T-helper 2 cell treated with Interferon-gamma antibody and Interleukin-4, amounts not matched to agents 5 μg/mL and 100 μg/mL, for 36 hours (primary cell): ENCODE results near the gene CLUH.
"Not testable (repeated sequence)": the region's sequence is repeated elsewhere in the genome, so short reads cannot be mapped to it uniquely, and the experiment has no call there.

ENCODE experiments used
- DNase-seq: peaks from one replicate; pipeline ENCODE4 v3.0.0; 2021; ENCODE audit warnings: low spot score
- H3K27ac Mint-ChIP-seq: one replicate; pipeline ENCODE4 v1.8.0; 2021; ENCODE audit warnings: mild to moderate bottlenecking, mixed read lengths
- H3K27me3 Mint-ChIP-seq: one replicate; pipeline ENCODE4 v1.8.0; 2021; ENCODE audit warnings: low read depth, mixed read lengths
- H3K36me3 Mint-ChIP-seq: one replicate; pipeline ENCODE4 v1.8.0; 2021; ENCODE audit warnings: low read depth, mixed read lengths
- H3K4me1 Mint-ChIP-seq: one replicate; pipeline ENCODE4 v1.8.0; 2021; ENCODE audit warnings: low read depth, mixed read lengths
- H3K4me3 Mint-ChIP-seq: one replicate; pipeline ENCODE4 v1.8.0; 2022; ENCODE audit warnings: mild to moderate bottlenecking, moderate library complexity, mixed read lengths
- H3K9me3 Mint-ChIP-seq: one replicate; pipeline ENCODE4 v1.8.0; 2021; ENCODE audit warnings: mixed read lengths

Gene CLUH

DNA sequence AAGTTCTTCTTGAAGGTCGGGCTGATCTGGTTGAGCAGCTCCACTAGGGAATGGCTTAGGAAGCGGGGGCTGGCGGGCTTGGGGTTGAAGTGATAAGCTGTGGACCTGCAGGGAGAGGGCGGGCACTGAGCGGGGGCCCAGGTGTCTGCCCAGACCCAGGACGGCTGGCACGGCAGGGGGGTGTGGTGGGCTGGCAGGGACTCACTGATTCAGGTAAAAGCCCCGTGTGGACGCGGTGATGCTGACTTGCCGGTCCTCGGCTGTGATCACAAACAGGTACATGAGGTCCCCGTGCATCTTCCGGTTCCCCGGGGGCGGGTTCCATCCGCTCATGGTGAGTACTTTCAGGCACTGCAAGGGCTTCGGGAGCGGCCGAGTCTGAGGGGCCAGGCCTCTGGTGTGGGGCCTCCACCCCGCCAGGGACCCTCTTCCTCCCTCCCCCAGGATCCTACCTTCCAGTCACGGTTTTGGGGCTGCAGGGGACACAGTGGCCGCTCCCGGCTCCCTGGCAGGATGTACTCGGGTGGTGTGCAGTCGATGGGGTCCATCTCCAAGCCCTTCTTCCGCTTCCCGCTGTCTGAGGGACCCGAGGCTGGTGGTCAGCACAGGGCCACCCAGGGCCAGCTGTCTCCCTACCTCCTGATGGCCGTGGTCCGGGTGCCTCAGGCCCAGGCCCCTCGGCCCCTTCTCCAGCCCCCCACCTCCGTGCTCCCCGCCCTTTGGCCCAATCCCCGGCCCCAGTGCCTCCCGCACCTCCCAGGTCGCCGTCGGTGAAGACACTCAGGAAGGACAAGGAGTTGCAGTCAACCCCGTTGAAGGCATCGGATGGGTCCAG lies 10.2 kb downstream of the CLUH start:
- Mint-ChIP-seq H3K4me1 (peaks cover 4% of the 10 kb centered on the region), H3K4me3 (no peak overlapping the region), H3K27me3 (no peaks in the 10 kb centered on the region), H3K27ac (no peak overlapping the region), H3K9me3 (no peaks in the 10 kb centered on the region), H3K36me3 (peaks cover 10% of the 10 kb centered on the region)
- no peak for DNase-seq

GRCh38 chr17:2700491-2701141 lies 10.9 kb downstream of the CLUH start:
- Mint-ChIP-seq H3K27ac (no peak overlapping the region), H3K9me3 (no peaks in the 10 kb centered on the region), H3K4me3 (no peak overlapping the region), H3K4me1 (peaks cover 3% of the 10 kb centered on the region), H3K36me3 (peaks cover 9% of the 10 kb centered on the region), H3K27me3 (no peaks in the 10 kb centered on the region)
- DNase-seq: no peak

- H3K4me3 Mint-ChIP-seq: no peak overlapping the region
- H3K27me3 Mint-ChIP-seq: no peaks in the 10 kb centered on the region
- no peaks in the 10 kb centered on the region for H3K9me3 Mint-ChIP-seq
- H3K4me1 Mint-ChIP-seq: no peaks in the 10 kb centered on the region
- no peak for DNase-seq
- H3K27ac Mint-ChIP-seq: no peak overlapping the region
- H3K36me3 Mint-ChIP-seq: peaks cover 6% of the 10 kb centered on the region
These were observed 11.5 kb downstream of the CLUH start for GRCh38 chr17:2700030-2700490.

DNA sequence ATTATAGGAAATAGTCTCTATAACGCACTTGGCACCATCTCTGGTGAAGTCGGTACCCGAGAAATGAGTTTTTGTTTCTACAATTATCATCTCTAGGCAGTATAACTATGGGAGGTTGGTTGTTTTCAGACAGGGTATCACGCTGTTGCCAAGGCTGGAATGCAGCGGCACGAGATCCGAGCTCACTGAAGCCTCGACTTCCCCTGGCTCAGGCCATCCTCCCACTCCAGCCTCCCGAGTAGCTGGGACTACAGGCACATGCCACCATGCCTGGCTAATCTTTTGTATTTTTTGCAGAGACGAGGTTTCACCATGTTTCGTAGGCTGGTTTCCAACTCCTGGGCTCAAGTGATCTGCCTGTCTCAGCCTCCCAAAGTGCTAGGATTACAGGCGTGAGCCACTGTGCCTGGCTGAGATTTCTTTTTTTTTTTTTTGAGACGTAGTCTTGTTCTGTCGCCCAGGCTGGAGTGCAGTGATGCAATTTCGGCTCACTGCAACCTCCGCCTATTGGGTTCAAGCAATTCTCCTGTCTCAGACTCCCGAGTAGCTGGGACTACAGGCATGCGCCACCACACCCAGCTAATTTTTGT lies 12.3 kb downstream of the CLUH start:
- not testable (repeated sequence) for H3K4me1 Mint-ChIP-seq, H3K27ac Mint-ChIP-seq, H3K9me3 Mint-ChIP-seq, H3K36me3 Mint-ChIP-seq, H3K4me3 Mint-ChIP-seq, DNase-seq, H3K27me3 Mint-ChIP-seq

- H3K27ac Mint-ChIP-seq: no peak overlapping the region
- no peaks in the 10 kb centered on the region for H3K9me3 Mint-ChIP-seq
- H3K27me3 Mint-ChIP-seq: no peaks in the 10 kb centered on the region
- H3K36me3 Mint-ChIP-seq: peaks cover 6% of the 10 kb centered on the region
- no peak for DNase-seq
- no peak overlapping the region for H3K4me3 Mint-ChIP-seq
- no peaks in the 10 kb centered on the region for H3K4me1 Mint-ChIP-seq
These were observed 13.9 kb downstream of the CLUH start for GRCh38 chr17:2697611-2698162.

DNA sequence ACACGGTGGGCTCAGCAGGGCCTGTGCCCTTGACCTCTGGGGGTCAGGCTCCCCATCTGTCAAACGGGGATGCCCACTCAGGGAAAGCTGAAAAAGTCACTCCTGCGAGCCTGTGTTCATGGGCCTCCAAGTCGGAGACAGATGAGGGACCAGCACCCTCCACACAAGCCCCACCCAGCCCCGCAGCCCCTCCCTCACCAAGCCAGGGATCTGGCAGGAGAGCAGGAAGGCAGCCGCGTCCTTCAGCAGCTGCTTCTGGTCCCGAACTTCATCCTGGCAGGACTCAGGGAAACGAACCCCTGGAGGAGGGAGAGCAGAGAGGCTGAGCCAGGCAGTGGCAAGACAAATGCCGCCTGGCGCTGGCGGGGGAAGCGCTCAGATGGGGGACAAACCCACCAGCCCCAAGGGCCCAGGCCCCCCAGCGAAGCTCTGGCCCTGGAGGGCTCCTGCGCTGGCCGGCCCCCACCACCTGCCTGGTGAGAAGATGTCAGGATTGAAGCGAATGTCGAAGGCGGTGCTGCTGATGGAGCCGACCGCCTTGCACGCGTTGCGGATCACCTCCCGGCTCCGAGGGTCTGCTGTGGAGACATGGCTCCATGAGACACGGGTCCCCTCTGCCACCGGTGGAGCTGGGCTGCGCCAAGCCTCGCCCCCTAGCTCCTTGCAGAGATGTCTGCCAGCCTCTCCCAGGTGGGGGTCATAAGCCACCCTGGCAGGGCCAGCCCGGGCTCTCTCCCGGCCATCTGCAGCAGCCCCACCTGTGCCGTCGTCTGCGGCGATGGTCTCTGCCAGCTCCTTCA lies 15.4 kb downstream of the CLUH start:
- Mint-ChIP-seq H3K4me3 (no peak overlapping the region), H3K27me3 (no peaks in the 10 kb centered on the region), H3K9me3 (no peaks in the 10 kb centered on the region), H3K36me3 (peaks cover 4% of the 10 kb centered on the region), H3K4me1 (no peaks in the 10 kb centered on the region), H3K27ac (no peak overlapping the region)
- DNase-seq: no peak

GRCh38 chr17:2695243-2695960 lies 16.2 kb downstream of the CLUH start:
- no peaks in the 10 kb centered on the region for H3K4me1 Mint-ChIP-seq
- H3K9me3 Mint-ChIP-seq: no peaks in the 10 kb centered on the region
- H3K36me3 Mint-ChIP-seq: peaks cover 4% of the 10 kb centered on the region
- no peaks in the 10 kb centered on the region for H3K27me3 Mint-ChIP-seq
- no peak overlapping the region for H3K27ac Mint-ChIP-seq
- DNase-seq: no peak
- H3K4me3 Mint-ChIP-seq: no peak overlapping the region

- H3K4me1 Mint-ChIP-seq: no peaks in the 10 kb centered on the region
- no peak overlapping the region for H3K4me3 Mint-ChIP-seq
- no peak for DNase-seq
- no peaks in the 10 kb centered on the region for H3K27me3 Mint-ChIP-seq
- peaks cover 4% of the 10 kb centered on the region for H3K36me3 Mint-ChIP-seq
- no peak overlapping the region for H3K27ac Mint-ChIP-seq
- no peaks in the 10 kb centered on the region for H3K9me3 Mint-ChIP-seq
These were observed 17.0 kb downstream of the CLUH start for GRCh38 chr17:2694381-2695242.

DNA sequence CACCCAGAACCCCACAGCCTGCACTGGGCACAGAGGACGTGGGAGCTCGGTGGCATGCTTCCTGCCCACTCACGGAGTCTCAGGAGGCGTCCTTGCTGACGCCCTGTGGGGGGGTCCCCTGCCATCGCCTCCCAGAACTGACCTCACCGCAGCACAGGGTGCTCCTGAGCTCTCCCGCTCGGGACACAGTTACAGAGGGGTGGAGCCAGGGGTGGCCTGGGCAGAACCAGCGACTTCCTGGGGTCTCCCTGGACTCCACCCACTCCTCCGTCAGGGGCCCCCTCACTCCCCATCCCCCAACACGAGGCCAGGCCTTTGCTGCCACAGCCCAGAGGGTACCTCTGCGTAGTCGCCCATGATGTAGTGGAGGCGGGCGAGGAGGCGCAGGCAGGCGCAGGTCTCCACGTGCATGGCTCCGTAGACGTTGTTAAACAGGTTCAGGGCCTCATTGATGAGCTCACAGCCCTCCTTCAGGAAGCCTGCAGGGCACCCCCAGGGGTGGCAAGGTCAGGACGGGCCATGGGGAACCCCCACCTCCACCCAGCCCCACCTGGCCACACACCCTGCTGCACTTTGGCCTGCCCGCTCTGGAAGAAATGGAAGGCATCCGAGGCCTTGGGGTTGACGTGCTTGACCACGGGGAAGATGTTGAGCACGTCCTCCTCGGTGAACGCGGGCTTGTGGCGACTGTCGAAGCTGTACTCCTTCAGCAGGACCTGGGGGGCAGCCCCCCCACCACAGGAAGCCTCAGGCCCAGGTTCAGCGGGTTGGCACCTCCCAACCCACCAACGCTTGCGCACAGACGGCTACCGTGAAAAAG lies 17.8 kb downstream of the CLUH start:
- DNase-seq: no peak
- Mint-ChIP-seq H3K27ac (peak overlapping the region; percentile 0), H3K27me3 (no peaks in the 10 kb centered on the region), H3K9me3 (no peaks in the 10 kb centered on the region), H3K4me3 (no peak overlapping the region), H3K36me3 (peaks cover 8% of the 10 kb centered on the region), H3K4me1 (no peaks in the 10 kb centered on the region)

DNA sequence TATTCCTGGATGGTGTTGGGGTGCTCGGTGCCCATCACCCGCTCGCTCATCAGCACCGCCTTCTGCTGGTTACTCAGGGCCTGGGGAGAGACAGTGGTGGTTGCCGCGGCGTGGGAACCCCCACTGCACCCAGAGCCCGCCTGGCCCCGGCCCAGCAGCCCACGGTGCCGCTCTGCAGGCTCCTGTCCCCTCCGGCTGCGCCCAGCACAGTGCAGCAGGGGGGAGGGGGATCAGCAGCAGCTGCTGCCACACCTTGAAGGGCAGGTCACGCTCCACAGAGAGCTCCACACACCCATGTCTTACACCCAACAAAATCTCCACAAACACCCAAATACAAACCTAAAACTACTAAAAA lies 18.8 kb downstream of the CLUH start:
- no peak overlapping the region for H3K27ac Mint-ChIP-seq
- H3K27me3 Mint-ChIP-seq: no peaks in the 10 kb centered on the region
- no peaks in the 10 kb centered on the region for H3K4me1 Mint-ChIP-seq
- no peak overlapping the region for H3K4me3 Mint-ChIP-seq
- peaks cover 8% of the 10 kb centered on the region for H3K36me3 Mint-ChIP-seq
- H3K9me3 Mint-ChIP-seq: no peaks in the 10 kb centered on the region
- no peak for DNase-seq

GRCh38 chr17:2691965-2692780 lies 19.4 kb downstream of the CLUH start:
- Mint-ChIP-seq H3K9me3 (no peaks in the 10 kb centered on the region), H3K27ac (no peak overlapping the region), H3K27me3 (no peaks in the 10 kb centered on the region), H3K36me3 (peaks cover 9% of the 10 kb centered on the region), H3K4me3 (no peak overlapping the region), H3K4me1 (no peaks in the 10 kb centered on the region)
- no peak for DNase-seq
